ENCODE data around the gene DCUN1D2. TPM values are rescaled to one million over a fixed set of nuclear protein-coding genes. Genes with fewer than 3 reads are reported as not detected.

DCUN1D2 gene
- total RNA-seq, 4 donors from 2014 or later: 23.9 to 29.1 (median 26.9) TPM

DNA sequence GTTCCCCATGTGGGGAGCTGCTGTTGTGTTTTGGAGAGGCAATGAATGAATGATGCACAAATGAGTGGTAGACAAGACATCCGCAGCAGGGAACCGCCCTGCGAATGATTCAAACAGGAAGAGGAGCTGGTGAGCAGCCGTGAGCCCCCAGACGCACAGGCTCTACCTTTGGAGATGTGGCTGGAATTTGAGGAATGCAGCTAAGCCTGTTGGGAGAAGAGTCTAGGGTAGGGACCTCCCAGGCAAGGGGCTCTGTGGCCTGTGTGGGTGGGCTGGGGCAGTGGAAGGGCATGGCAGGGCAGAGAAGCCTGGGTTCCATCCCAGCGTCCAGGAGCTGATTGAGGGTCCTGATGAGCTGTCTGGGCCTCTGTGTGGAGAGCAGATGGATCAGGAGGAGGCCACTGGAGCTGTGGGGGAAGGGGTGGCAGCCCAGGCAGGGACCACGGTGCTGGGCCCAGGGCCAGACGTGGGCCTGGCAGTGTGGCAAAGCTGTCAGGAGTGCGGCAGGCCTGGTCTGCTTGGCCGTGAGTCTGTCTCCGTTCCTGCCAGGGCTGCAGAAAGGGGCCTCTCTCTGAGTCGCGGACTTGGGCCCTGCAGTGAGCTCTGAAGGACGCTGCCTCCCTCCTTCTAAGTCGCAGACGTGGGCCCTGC is 41.8 kb upstream of the DCUN1D2 start:
- no peak for TF ChIP-seq POLR2A (IDR thresholded peaks at IDR 0.05)
- TF ChIP-seq CTCF (IDR thresholded peaks at IDR 0.05): no peak
- H3K27me3 ChIP-seq: no peaks in the 10 kb centered on the region
- peaks cover 0 to 20% (median 0%) of the 10 kb centered on the region in 3 donors for H3K36me3 ChIP-seq
- H3K27ac ChIP-seq: no peak overlapping the region
- no peak overlapping the region for H3K4me3 ChIP-seq
- peak in 1 of 3 donors; percentile 34 for DNase-seq
- H3K4me1 ChIP-seq: peaks cover 0 to 4% (median 0%) of the 10 kb centered on the region in 4 donors
- H3K9me3 ChIP-seq: no peaks in the 10 kb centered on the region

DNA sequence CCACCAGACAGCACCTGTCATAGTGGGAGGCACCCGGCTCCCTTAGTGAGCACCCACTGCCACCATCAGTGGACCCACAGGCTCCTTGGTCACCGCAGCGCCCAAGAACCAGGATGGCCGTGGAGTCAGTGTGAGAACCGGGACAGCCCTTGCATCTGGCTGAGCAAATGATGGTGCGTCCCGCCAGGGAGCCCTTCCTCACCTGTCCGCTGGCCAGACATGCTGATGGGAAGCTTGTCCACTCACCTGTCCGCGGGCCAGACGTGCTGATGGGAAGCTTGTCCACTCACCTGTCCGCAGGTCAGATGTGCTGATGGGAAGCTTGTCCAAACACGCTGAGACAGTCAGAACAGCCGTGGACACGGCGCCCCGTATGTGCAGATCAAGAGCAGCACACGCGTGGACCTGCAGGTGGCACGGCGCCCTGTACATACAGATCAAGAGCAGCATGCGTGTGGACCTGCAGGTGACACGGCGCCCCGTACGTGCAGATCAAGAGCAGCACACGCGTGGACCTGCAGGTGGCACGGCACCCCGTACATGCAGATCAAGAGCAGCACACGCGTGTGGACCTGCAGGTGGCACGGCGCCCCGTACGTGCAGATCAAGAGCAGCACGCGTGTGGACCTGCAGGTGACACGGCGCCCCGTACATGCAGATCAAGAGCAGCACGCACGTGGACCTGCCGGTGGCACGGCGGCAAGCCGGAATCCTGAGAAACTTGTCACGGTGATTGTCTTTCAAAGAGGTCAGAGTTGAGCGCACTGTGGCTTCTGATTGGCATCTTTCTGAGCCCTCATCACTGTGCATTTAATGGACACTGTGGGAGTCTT is 40.7 kb upstream of the DCUN1D2 start:
- DNase-seq: peak in 1 of 3 donors; percentile 33

DNA sequence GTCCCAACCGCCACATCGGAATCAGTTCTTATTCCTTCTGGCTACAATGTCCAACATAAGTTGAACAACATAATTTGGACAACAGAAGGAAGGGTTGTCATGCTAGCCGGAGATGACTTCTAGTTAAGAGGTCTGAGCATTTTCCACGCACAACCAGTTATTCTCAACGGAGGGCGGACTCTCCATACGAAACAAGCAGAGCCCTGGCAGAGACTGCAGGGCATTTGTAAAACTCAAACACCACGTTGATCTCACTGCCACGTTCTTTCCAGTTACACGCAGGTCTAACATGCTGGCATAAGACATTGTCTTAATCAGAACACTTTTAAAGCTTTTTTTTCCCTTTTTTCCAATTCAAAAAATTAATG is 38.3 kb upstream of the DCUN1D2 start:
- Histone ChIP-seq H3K27me3 (no peaks in the 10 kb centered on the region), H3K4me3 (no peak overlapping the region), H3K9me3 (no peaks in the 10 kb centered on the region), H3K36me3 (peaks cover 0 to 46% (median 0%) of the 10 kb centered on the region in 3 donors), H3K4me1 (peaks cover 0 to 4% (median 0%) of the 10 kb centered on the region in 4 donors), H3K27ac (no peak overlapping the region)
- TF ChIP-seq CTCF (IDR thresholded peaks at IDR 0.05) (no peak), POLR2A (IDR thresholded peaks at IDR 0.05) (no peak)
- no peak for DNase-seq

More for the DNA sequence above, 40.7 kb upstream of the DCUN1D2 start:
- no peak for TF ChIP-seq POLR2A (IDR thresholded peaks at IDR 0.05)
- no peak for TF ChIP-seq CTCF (IDR thresholded peaks at IDR 0.05)
- Histone ChIP-seq H3K4me3 (no peak overlapping the region), H3K27ac (no peak overlapping the region), H3K36me3 (peaks cover 0 to 28% (median 0%) of the 10 kb centered on the region in 3 donors), H3K4me1 (peaks cover 0 to 4% (median 0%) of the 10 kb centered on the region in 4 donors), H3K27me3 (no peaks in the 10 kb centered on the region), H3K9me3 (no peaks in the 10 kb centered on the region)

DNA sequence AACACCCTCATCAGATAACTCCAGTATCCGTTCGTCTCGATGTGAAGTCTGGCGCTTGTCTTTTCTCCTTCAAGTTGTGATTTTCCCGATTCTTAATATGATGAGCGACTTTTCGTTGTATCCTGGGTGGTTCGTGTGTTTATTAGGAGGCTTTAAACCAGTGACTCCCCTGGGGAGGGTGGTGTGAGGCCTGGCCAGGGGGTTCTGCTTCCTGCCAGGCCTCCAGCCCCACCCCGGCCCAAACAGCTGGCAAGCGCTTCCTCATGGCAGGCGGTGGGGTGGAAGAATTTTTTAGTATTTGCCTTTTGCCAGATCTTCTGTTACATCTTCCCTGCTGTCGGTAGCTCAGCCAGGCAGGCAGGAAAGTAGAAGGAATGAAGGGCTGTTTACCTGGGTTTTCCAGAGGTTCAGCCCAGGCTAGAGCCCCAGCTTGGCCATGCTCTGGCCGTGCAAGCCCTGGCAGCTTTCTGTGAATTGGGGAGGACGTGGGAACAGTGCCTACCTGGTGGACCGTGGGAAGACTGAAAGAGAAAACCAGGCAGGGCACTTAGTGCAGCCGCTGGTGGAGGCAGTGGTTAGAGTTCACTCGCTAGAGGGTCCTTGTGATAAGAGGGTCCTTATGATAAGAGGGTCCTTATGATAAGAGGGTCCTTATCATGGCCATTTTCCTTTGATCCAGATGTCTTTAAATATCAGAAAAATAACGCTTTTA is 37.7 kb upstream of the DCUN1D2 start:
- no peak for DNase-seq
- Histone ChIP-seq H3K4me1 (peaks cover 0 to 4% (median 0%) of the 10 kb centered on the region in 4 donors), H3K27ac (no peak overlapping the region), H3K4me3 (no peak overlapping the region), H3K36me3 (peaks cover 0 to 46% (median 0%) of the 10 kb centered on the region in 3 donors), H3K27me3 (no peaks in the 10 kb centered on the region), H3K9me3 (no peaks in the 10 kb centered on the region)
- no peak for TF ChIP-seq CTCF (IDR thresholded peaks at IDR 0.05)
- no peak for TF ChIP-seq POLR2A (IDR thresholded peaks at IDR 0.05)

DNA sequence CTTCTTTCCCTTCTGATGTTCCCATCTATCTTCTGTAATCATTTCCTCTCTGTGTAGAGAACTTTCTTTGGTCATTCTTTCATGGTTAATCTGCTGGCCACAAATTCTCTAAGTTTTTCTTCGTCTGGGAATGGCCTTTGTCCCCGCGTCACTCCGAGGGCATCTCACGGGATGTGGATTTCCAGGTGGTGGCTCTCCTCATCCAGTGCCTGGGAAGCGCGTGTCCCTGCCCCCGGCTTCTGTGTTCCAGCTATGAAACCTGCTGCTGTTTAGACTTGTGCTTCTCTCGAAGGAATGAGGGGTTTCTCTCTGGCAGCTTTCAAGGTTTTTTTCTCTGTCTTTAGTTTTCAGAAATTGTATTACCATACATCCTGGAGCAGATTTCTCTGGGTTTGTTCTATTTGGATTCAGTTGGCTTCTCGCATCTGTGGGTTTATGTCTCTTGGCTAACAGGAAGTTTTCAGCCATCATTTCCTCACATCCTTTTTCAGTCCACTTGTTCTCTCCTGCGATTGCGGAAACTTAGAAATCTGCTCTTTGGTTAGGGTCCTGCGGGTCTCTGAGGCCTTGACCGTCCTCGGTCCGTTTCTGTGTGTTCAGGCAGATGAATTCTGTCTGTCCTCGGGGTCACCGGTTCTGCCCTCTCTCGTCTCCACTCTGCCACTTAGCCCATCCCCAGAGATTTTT is 36.9 kb upstream of the DCUN1D2 start:
- Histone ChIP-seq H3K9me3 (no peaks in the 10 kb centered on the region), H3K27me3 (no peaks in the 10 kb centered on the region), H3K36me3 (peaks cover 0 to 46% (median 0%) of the 10 kb centered on the region in 3 donors), H3K4me3 (no peak overlapping the region), H3K27ac (no peak overlapping the region), H3K4me1 (peaks cover 0 to 4% (median 0%) of the 10 kb centered on the region in 4 donors)
- DNase-seq: no peak
- TF ChIP-seq CTCF (IDR thresholded peaks at IDR 0.05) (no peak), POLR2A (IDR thresholded peaks at IDR 0.05) (no peak)

Measured in Peyer's patch (tissue), 4 donors.